Neural crest cell (in vitro differentiated cells): Measurements from ENCODE around the gene LDLRAD3. TPM values are rescaled to one million over a fixed set of nuclear protein-coding genes. Genes with fewer than 3 reads are reported as not detected.

Experiments
- DNase-seq: peaks from one replicate; pipeline ENCODE4 v3.0.0; 2021; ENCODE audit warnings: low read depth, mixed read lengths, low spot score
- H3K27ac Mint-ChIP-seq: one replicate; pipeline ENCODE4 v1.8.0; 2021; ENCODE audit warnings: mild to moderate bottlenecking, mixed read lengths; ENCODE audit not compliant: unreplicated experiment
- H3K27me3 Mint-ChIP-seq: 2 replicates; pipeline ENCODE4 v1.8.0; 2021; ENCODE audit warnings: low read depth, mild to moderate bottlenecking, mixed read lengths
- H3K36me3 Mint-ChIP-seq: 2 replicates; pipeline ENCODE4 v1.8.0; 2021; ENCODE audit warnings: low read depth, mild to moderate bottlenecking, mixed read lengths
- H3K4me1 Mint-ChIP-seq: 2 replicates; pipeline ENCODE4 v1.8.0; 2021; ENCODE audit warnings: mixed read lengths
- H3K4me3 Mint-ChIP-seq: one replicate; pipeline ENCODE4 v1.8.0; 2021; ENCODE audit warnings: mild to moderate bottlenecking, mixed read lengths
- H3K9me3 Mint-ChIP-seq: 2 replicates; pipeline ENCODE4 v1.8.0; 2021; ENCODE audit warnings: mixed read lengths
- total RNA-seq: library from RNA; stranded (reverse); gene quantifications from 2 replicates; pipeline ENCODE4 v1.2.1, GENCODE V29; 2021
- TF ChIP-seq, protein P1 (sequence below): fragments of 200-600 bp; sonication (generic); conservative IDR thresholded peaks from 2 replicates; pipeline ENCODE4 v1.5.0; 2021; ENCODE audit warnings: antibody characterized with exemption, mild to moderate bottlenecking

The LDLRAD3 gene
- total RNA-seq, 1 donor from 2014 or later, result 30.1 TPM

DNA sequence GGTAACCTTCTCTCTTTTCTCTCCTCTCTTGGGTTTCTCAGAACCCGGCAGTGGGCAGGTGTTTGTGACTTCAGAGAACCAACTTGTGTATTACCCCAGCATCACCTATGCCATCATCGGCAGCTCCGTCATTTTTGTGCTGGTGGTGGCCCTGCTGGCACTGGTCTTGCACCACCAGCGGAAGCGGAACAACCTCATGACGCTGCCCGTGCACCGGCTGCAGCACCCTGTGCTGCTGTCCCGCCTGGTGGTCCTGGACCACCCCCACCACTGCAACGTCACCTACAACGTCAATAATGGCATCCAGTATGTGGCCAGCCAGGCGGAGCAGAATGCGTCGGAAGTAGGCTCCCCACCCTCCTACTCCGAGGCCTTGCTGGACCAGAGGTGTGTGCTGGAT, 283.2 kb downstream of the LDLRAD3 start:
- DNase-seq, result no peak
- H3K4me3 Mint-ChIP-seq, result no peak overlapping the region

DNA sequence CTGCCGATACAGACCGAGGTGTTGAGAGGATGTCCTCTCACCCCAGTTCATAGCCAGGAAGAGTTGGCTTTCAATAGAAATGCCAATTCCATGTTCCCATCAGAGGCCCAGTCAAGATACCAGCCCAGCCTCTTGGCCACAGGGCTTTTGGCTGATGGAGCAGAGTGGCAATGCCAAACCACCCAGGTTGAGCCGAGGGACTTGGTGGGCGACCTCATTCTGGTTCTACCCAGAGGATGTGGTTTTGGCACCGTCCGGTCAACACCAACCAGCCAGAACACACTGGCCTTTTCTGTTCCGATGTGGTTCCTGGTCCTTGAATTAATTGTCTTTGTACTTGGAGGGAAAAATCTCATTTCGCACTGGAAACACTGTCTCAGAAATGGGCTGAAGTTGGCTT, 284.8 kb downstream of the LDLRAD3 start:
- DNase-seq, result no peak
- peaks cover 23% of the 10 kb centered on the region for H3K36me3 Mint-ChIP-seq
- H3K27me3 Mint-ChIP-seq, result no peaks in the 10 kb centered on the region
- peaks cover 6% of the 10 kb centered on the region for H3K9me3 Mint-ChIP-seq
- peaks cover 30% of the 10 kb centered on the region for H3K4me1 Mint-ChIP-seq
- no peak overlapping the region for H3K4me3 Mint-ChIP-seq
- no peak overlapping the region for H3K27ac Mint-ChIP-seq
- TF ChIP-seq, protein P1, sequence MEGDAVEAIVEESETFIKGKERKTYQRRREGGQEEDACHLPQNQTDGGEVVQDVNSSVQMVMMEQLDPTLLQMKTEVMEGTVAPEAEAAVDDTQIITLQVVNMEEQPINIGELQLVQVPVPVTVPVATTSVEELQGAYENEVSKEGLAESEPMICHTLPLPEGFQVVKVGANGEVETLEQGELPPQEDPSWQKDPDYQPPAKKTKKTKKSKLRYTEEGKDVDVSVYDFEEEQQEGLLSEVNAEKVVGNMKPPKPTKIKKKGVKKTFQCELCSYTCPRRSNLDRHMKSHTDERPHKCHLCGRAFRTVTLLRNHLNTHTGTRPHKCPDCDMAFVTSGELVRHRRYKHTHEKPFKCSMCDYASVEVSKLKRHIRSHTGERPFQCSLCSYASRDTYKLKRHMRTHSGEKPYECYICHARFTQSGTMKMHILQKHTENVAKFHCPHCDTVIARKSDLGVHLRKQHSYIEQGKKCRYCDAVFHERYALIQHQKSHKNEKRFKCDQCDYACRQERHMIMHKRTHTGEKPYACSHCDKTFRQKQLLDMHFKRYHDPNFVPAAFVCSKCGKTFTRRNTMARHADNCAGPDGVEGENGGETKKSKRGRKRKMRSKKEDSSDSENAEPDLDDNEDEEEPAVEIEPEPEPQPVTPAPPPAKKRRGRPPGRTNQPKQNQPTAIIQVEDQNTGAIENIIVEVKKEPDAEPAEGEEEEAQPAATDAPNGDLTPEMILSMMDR, result no peak

More for the DNA sequence above, 283.2 kb downstream of the LDLRAD3 start:
- peaks cover 19% of the 10 kb centered on the region for H3K36me3 Mint-ChIP-seq
- H3K27ac Mint-ChIP-seq, result no peak overlapping the region
- peaks cover 24% of the 10 kb centered on the region for H3K4me1 Mint-ChIP-seq
- H3K27me3 Mint-ChIP-seq, result no peaks in the 10 kb centered on the region
- TF ChIP-seq, protein P1, result no peak
- peaks cover 3% of the 10 kb centered on the region for H3K9me3 Mint-ChIP-seq

DNA sequence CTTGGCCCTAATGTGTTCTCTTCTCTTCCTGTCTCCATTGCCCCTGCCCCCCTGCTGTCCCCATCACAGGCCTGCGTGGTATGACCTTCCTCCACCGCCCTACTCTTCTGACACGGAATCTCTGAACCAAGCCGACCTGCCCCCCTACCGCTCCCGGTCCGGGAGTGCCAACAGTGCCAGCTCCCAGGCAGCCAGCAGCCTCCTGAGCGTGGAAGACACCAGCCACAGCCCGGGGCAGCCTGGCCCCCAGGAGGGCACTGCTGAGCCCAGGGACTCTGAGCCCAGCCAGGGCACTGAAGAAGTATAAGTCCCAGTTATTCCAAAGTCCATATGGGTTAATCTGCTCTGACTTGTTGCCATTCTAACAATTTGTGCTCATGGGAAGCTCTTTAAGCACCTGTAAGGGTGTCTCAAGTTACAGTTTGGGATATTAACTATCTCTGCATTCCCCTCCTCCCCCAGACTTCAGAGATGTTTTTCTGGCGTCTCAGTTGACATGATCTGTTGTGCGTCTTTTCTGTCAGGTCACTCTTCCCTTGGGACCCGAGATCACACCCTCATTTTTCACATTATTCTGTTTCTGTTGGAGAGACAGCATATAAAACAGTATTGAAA, 285.3 kb downstream of the LDLRAD3 start:
- Mint-ChIP-seq H3K27me3 (no peaks in the 10 kb centered on the region), H3K36me3 (peaks cover 23% of the 10 kb centered on the region), H3K4me3 (no peak overlapping the region), H3K9me3 (peaks cover 6% of the 10 kb centered on the region), H3K27ac (no peak overlapping the region), H3K4me1 (peaks cover 30% of the 10 kb centered on the region)
- TF ChIP-seq, protein P1, result no peak
- DNase-seq, result no peak

DNA sequence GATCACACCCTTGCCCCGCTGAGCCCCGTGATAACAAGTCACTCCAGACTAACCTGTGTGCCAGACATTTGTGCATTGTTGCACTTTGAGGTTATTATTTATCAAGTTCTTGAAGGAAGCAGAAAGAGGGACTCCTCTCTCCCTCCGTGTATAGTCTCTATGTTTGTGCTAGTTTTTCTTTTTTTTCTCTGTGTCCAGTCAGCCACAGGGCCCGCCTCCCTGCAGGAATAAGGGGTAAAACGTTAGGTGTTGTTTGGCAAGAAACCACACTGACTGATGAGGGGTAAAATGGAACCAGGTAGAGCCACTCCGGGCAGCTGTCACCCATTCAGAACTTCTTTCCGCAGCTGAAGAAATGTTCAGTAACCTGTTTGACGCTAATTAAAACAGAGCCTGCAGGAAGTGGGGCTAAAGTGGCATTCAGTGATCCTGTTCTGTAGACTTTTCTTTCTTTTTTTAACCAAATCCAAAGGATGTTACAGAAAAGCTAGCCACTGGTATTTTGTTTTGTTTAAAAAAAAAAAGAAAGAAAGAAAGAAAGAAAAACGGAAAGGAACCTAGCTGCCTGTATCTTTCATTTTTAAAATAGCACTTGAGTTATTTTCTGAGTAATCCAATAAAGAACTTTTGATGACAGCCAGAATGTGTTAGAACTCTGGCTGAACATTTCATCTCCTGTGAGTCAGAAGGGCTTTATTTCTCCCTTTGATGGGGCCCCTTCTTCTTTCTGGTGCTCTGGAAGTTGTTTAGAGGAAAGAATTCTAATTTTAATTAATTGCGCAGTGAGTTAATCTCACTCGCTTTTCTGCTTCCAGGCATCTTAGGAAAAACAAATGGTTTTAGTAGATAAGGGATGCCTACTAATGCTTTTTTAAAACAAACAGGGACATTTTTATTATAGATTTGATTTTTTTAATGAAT, 287.2 kb downstream of the LDLRAD3 start:
- Mint-ChIP-seq H3K9me3 (peaks cover 6% of the 10 kb centered on the region), H3K36me3 (peaks cover 23% of the 10 kb centered on the region), H3K27ac (no peak overlapping the region), H3K27me3 (no peaks in the 10 kb centered on the region), H3K4me3 (peak overlapping the region; percentile 11), H3K4me1 (peaks cover 30% of the 10 kb centered on the region)
- TF ChIP-seq, protein P1, result no peak
- DNase-seq, result no peak

DNA sequence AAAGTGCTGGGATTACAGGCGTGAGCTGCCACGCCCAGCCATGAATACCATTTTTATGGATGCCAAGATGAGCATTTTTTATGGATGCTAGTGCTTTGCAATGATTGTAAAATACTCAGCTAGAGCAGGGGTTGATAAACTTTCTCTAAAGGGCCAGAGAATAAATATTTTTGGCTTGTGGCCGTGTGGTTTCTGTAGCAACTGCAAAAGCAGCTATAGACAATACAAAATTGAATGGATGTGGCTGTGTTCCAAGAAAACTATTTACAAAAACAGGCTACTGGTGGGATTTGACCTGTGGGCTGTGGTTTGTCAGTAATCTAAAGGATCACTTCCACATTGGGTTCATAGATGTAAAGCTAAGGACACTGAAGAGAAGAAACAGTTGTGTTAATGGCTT, 289.3 kb downstream of the LDLRAD3 start:
- DNase-seq, result no peak
- Mint-ChIP-seq H3K36me3 (peaks cover 21% of the 10 kb centered on the region), H3K4me3 (no peak overlapping the region), H3K27ac (no peak overlapping the region), H3K9me3 (peaks cover 6% of the 10 kb centered on the region), H3K4me1 (peaks cover 30% of the 10 kb centered on the region), H3K27me3 (no peaks in the 10 kb centered on the region)
- TF ChIP-seq, protein P1, result no peak
